Frontal cortex (tissue), 4 donors: ENCODE measurements around the gene TMC7. TPM values are rescaled to one million over a fixed set of nuclear protein-coding genes. Genes with fewer than 3 reads are reported as not detected.
"Not testable (repeated sequence)": the region's sequence is repeated elsewhere in the genome, so short reads cannot be mapped to it uniquely, and the experiment has no call there.

Experiments
- DNase-seq, 2 donors: peaks; one replicate each; pipeline ENCODE4 v3.0.0; 2012; ENCODE audit warnings: low spot score in 2 of 2
- FAIRE-seq: peaks from 2 replicates; lab custom pipeline; 2012; peaks lifted over from hg19 to GRCh38; lab: Jason Lieb, UNC
- total RNA-seq: library from RNA; depleted of rRNA; stranded (reverse); fragments of >200 nt; gene quantifications from one replicate; pipeline ENCODE4 v1.2.3, GENCODE V29; 2014
- donor health status: control.
- donor health status: control.
- donor health status: control.

Gene TMC7
- total RNA-seq, 1 donor from 2014 or later, result 3.3 TPM

DNA sequence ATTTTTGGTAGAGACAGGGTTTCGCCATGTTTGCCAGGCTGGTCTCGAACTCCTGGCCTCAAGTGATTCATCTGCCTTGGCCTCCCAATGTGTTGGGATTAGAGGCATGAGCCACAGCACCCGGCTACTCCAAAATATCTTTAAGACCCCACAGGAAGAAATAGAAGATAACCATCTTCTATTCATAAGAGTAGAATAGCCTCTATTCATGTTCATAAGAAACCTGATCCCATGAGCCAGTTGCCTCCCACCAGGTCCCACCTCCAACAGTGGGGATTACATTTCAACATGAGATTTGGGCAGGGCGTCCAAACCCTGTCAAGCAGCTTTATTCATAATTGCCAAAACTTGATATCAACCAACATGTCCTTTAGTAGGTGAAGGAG, 13.9 kb upstream of the TMC7 start:
- DNase-seq (no peak), FAIRE-seq (no peak)

GRCh38 chr16:18975109-18975508, 8.6 kb upstream of the TMC7 start:
- DNase-seq (no peak), FAIRE-seq (no peak)

DNA sequence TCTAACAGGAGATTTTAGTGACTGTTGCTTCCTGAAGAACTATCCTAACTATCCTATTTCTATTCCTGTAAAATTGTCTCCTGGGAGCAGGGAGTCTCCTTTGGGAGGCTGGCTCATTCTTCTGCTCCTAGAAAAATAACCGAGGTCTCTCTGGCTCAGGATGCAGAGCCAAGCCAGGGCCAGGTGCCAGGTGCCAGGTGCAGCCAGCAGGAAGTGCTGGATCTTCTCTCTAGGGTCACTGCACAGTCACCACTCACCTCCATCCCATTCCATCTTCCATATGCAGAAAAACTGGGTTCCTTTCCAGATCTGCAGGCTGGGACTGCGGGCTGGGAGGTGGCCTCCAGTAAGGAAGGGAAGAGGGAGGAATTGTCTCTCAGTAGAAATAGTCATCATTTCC, 3.8 kb upstream of the TMC7 start:
- FAIRE-seq (no peak), DNase-seq (no peak)

DNA sequence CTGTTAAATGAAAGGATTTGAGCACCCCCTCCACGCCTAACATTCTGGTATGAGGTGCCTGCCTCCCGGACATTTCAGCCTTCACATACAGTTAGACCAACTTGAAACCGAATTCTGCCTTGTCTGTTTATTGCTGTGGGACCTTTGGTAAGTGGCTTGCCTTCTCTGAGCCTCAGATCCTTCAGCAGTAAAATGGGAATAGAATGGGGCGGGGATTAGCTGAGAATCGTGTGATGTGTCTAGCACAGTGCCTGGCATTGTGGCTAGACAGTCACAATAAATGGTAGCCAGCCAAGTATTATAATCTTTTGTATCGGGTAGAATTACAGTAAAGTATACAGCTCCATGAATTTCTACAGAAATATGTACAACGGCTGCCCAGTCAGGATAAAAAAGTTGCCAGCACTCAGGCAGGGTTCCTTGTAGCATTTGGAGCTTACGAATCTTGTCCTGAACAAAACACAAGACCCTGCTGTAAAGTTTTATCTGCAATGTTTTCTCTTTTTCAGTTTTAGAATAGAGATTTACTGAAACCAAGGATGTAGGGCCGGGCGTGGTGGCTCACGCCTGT, 786 bp downstream of the TMC7 start:
- FAIRE-seq (no peak), DNase-seq (peak in 1 of 2 donors; percentile 24)

DNA sequence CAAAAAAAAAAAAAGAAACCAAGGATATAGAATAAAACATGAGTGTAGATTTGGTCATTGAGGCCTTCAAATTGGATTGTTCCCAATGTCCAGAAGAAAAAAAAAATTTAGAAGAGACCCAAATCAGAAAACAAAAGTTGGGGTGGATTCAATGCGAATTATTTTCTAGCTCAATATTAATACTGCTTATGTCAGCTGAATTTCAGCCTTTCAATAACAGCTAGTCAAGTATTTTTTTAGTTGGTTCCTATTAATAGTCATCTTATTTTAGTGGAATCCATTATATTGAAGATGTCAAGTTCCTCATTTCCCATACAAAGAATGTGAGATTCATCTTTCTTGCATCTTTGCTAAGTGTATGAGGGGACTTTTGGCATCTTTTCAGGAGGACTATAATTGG, 1.5 kb downstream of the TMC7 start:
- not testable (repeated sequence) for FAIRE-seq, DNase-seq

GRCh38 chr16:18991731-18992130, 8.0 kb downstream of the TMC7 start:
- DNase-seq, FAIRE-seq: not testable (repeated sequence)

GRCh38 chr16:18993531-18993930, 9.8 kb downstream of the TMC7 start:
- not testable (repeated sequence) for FAIRE-seq, DNase-seq

DNA sequence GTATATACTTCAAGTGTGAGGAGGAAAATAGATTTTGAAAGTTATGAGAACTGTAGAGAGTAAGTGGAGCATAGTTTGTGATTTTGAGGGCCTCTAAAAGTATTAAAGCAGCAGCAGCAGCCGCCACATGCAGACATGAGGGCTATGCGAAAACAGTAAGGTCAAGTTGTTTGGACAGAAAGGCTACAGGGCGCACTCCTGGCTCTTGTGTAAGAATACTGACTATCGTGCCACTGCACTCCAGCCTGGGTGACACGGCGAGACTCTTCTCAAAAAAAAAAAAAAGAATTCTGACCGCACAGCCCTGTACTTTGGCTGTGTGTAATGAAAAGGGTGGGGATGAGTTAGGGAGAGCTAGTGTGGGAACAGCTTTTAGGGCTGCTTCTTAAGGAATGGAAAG, 10.4 kb downstream of the TMC7 start:
- FAIRE-seq, DNase-seq: not testable (repeated sequence)

- not testable (repeated sequence) for FAIRE-seq, DNase-seq
These were observed 11.7 kb downstream of the TMC7 start for GRCh38 chr16:18995406-18995805.

- FAIRE-seq, result not testable (repeated sequence)
These were observed 12.8 kb downstream of the TMC7 start for GRCh38 chr16:18996536-18996935.

DNA sequence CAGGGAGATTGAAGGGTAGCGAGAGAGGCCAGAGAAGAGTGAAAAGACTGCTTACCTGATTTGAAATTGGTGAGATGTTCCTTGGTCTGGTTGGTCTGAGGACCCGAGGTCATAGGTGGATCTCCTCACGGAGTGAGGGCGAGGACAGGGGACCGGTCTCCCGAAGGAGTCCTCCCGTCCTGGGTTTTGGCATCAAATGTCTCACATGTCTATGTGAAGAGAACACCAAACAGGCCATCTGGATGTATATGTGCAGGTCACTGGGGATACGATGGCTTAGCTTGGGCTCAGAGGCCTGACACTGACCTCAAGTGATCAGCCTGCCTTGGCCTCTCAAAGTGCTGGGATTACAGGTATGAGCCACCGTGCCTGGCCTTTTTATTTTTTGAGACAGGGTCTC, 13.3 kb downstream of the TMC7 start:
- DNase-seq, FAIRE-seq: not testable (repeated sequence)

More at GRCh38 chr16:18996536-18996935, 12.8 kb downstream of the TMC7 start:
- DNase-seq, result not testable (repeated sequence)

DNA sequence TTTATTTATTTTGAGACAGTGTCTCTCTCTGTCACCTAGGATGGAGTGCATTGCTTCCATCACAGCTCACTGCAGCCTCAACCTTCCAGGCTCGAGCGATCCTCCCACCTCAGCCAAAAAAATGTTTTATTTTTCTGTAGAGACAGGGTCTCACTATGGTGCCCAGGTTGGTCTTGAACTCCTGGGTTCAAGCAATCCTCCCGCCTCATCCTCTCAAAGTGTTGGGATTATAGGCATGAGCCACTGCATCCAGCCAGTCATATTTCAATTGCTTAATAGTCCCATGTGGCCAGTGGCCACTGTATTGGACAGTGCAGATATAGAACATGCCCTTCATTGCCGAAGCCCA, 15.3 kb downstream of the TMC7 start:
- FAIRE-seq, result no peak

GRCh38 chr16:19001788-19002187, 18.1 kb downstream of the TMC7 start:
- FAIRE-seq, result no peak
- no peak for DNase-seq

More for the DNA sequence above, 15.3 kb downstream of the TMC7 start:
- DNase-seq, result no peak

- DNase-seq (no peak), FAIRE-seq (no peak)
These were observed 20.2 kb downstream of the TMC7 start for GRCh38 chr16:19003935-19004334.

GRCh38 chr16:19005561-19006445, 22.1 kb downstream of the TMC7 start:
- no peak for FAIRE-seq
- peak; percentile 51 to 68 for DNase-seq

DNA sequence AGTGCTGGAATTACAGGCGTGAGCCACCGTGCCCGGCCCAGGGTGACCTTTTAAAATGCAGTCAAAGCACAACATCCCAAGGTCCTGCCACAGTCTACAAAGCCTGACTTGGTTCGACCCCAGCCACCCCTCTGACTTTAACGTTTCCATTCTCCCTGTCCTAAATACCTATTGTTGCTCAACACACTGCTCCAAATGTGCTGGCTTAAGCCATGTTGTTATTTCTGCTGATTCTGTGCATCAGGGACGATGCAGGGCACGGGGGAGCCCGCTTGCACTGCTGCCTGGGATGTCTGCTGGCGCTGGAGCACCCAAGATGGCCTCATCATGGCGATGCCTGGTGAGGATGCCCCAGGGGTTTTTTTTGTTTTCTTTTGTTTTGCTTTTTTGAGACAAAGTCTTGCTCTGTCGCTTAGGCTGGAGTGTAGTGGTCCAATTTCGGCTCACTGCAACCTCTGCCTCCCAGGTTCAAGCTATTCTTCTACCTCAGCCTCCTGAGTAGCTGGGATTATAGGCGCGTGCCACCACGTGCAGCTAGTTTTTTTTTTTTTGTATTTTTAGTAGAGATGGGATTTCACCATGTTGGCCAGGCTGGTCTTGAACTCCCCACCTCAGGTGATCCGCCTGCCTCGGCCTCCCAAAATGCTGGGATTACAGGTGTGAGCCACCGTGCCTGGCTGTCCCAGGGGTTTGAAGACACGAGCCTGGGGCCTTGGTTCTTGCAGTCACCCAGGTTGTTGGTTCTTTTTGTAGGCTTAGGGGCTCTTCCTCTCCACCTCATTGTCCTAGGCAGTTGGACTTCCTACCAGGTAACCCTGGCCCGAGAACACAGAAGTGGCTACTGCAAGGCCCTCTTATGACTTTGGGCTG, 22.9 kb downstream of the TMC7 start:
- FAIRE-seq (no peak), DNase-seq (no peak)

GRCh38 chr16:19008245-19009169, 24.8 kb downstream of the TMC7 start:
- FAIRE-seq (no peak), DNase-seq (no peak)

DNA sequence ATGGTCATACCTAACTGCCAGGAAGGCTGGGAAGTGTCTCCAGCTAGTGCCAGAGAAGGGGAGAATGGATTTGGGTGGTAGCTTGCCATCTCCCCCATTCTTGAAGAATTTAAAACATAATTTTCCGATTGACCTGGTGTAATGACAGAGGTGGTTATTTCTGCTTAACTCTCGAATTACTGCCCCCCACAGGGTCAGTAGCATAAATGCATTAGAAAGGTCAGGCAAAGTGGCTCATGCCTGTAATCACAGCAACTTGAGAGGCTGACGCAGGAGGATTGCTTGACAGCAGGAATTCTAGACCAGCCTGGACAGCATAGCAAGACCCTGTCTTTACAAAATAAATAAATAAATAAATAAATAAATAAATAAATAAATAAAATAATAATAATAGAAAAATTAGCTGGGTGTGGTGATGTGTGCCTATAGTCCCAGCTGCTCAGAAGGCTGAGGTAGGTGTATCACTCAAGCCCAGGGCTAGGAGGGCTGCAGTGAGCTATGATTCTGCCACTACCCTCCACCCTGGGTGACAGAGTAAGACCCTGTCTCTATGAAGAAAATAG, 27.5 kb downstream of the TMC7 start:
- FAIRE-seq (no peak), DNase-seq (no peak)

- FAIRE-seq, result no peak
- DNase-seq, result no peak
These were observed 30.7 kb downstream of the TMC7 start for GRCh38 chr16:19014461-19014860.
